ENCODE data around the gene IQGAP2.

DNA sequence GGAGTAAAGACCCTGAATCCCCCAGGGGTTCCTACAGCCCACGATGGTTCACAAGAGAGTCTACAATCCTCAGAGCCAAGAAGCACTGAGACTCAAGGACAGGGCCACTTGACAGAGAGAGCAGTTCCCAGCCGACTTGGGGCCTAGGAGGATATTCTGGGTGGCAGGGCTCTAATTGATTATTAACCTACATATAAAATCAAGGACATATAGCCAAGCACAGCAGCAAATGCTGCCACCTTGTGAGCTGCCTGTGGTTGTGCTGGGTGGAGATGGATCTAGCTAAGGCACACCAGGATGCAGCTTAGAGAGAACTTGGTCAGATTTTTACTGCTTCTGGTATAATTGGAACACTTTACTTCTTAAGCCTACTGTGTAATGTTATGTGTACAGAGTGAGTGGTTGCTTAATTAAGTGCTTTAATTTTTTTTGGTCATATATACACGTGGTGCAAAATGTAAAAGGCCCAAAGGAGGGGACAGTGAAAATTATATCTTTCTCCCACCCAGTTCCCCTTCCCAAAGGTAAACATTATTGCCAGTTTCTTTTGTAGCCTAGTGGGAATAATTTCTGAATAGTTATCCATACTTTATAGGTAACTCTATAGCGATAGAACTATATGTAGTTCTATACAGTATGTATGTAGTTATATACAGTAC, 141.3 kb downstream of the IQGAP2 start:
- TF ChIP-seq, protein P1, sequence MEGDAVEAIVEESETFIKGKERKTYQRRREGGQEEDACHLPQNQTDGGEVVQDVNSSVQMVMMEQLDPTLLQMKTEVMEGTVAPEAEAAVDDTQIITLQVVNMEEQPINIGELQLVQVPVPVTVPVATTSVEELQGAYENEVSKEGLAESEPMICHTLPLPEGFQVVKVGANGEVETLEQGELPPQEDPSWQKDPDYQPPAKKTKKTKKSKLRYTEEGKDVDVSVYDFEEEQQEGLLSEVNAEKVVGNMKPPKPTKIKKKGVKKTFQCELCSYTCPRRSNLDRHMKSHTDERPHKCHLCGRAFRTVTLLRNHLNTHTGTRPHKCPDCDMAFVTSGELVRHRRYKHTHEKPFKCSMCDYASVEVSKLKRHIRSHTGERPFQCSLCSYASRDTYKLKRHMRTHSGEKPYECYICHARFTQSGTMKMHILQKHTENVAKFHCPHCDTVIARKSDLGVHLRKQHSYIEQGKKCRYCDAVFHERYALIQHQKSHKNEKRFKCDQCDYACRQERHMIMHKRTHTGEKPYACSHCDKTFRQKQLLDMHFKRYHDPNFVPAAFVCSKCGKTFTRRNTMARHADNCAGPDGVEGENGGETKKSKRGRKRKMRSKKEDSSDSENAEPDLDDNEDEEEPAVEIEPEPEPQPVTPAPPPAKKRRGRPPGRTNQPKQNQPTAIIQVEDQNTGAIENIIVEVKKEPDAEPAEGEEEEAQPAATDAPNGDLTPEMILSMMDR (IDR thresholded peaks at IDR 0.05): no peak
- no peak for TF ChIP-seq POLR2A (IDR thresholded peaks at IDR 0.05)
